ENCODE data around the gene RGS16. TPM values are rescaled to one million over a fixed set of nuclear protein-coding genes. Genes with fewer than 3 reads are reported as not detected.
A peak's percentile ranks its signal among the peaks of the same experiment; 100 is the strongest.

RGS16 gene
- total RNA-seq, 1 donor from 2014 or later, result 2.6 TPM

DNA sequence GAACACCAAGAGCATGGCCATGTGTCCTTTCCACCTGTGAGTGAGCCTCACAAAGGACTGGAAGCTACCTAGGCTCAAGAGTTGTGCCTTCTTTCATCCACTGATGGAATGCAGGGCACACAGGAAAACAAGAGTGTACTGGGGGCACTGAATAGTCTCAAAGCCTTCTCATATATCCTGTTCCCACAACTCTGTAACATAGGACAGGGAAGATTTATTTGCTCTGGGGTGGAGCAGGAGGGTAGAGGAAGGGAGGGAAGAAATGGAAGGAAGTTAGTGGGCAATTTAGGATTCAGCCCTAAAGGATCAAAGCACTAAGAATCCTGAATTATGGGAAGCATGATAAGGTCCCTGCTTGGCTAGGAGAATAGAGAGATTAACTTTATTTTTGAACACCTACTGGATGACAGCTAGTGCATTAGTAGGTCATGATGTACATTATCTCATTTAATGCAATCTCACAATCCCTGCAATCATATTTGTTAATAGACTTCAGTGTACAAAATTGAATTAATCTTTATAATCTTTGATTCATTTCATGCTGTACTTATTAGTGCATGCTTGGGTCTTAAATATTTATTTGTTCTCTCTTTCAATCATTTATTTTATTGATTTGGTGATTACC lies 27.0 kb upstream of the RGS16 start:
- Mint-ChIP-seq H3K9me3 (no peaks in the 10 kb centered on the region), H3K27ac (no peak overlapping the region), H3K4me1 (peaks cover 52% of the 10 kb centered on the region), H3K27me3 (no peaks in the 10 kb centered on the region), H3K36me3 (ENCODE audit: low read depth) (no peaks in the 10 kb centered on the region), H3K4me3 (no peak overlapping the region)
- ChIA-PET POLR2A (interaction anchor here (0.7 kb wide), 1 partner anchor 25 kb away, joined by 3 read pairs; no protein-coding TSS in a partner anchor), CTCF (no interaction called here)
- TF ChIP-seq, protein P1, sequence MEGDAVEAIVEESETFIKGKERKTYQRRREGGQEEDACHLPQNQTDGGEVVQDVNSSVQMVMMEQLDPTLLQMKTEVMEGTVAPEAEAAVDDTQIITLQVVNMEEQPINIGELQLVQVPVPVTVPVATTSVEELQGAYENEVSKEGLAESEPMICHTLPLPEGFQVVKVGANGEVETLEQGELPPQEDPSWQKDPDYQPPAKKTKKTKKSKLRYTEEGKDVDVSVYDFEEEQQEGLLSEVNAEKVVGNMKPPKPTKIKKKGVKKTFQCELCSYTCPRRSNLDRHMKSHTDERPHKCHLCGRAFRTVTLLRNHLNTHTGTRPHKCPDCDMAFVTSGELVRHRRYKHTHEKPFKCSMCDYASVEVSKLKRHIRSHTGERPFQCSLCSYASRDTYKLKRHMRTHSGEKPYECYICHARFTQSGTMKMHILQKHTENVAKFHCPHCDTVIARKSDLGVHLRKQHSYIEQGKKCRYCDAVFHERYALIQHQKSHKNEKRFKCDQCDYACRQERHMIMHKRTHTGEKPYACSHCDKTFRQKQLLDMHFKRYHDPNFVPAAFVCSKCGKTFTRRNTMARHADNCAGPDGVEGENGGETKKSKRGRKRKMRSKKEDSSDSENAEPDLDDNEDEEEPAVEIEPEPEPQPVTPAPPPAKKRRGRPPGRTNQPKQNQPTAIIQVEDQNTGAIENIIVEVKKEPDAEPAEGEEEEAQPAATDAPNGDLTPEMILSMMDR (IDR thresholded peaks at IDR 0.05), result no peak
- DNase-seq (no peak), ATAC-seq (ENCODE audit: low read depth) (no peak)
- intact Hi-C loops (cut with micrococcal nuclease), result no loop called here

DNA sequence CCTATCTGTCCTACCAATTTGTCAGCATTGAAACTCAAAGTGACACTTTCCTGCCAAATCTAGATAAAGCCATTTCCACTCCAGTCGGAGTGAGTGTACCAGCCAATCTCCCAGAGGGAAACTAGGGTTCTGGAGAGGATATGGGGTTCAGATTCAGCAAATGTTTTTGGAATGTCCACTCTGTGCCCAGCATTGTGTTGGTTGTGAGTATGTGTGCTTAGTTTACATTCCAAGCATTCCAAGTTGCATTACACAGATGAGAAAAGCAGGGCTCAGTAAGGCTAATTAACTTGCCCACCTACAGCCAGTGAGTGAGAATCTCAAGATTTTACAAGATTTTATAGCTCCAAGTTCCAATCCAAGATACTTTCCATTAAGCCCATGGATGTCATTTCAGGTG lies 26.4 kb upstream of the RGS16 start:
- Mint-ChIP-seq H3K4me1 (peaks cover 52% of the 10 kb centered on the region), H3K4me3 (no peak overlapping the region), H3K9me3 (no peaks in the 10 kb centered on the region), H3K27me3 (no peaks in the 10 kb centered on the region), H3K27ac (no peak overlapping the region), H3K36me3 (ENCODE audit: low read depth) (no peaks in the 10 kb centered on the region)
- DNase-seq, result no peak
- TF ChIP-seq, protein P1 (IDR thresholded peaks at IDR 0.05), result no peak
- CTCF ChIA-PET, result no interaction called here
- POLR2A ChIA-PET, result interaction anchor here (0.7 kb wide), 1 partner anchor 24 kb away, joined by 3 read pairs; no protein-coding TSS in a partner anchor
- intact Hi-C loops (cut with micrococcal nuclease), result no loop called here
- ATAC-seq (ENCODE audit: low read depth), result no peak

DNA sequence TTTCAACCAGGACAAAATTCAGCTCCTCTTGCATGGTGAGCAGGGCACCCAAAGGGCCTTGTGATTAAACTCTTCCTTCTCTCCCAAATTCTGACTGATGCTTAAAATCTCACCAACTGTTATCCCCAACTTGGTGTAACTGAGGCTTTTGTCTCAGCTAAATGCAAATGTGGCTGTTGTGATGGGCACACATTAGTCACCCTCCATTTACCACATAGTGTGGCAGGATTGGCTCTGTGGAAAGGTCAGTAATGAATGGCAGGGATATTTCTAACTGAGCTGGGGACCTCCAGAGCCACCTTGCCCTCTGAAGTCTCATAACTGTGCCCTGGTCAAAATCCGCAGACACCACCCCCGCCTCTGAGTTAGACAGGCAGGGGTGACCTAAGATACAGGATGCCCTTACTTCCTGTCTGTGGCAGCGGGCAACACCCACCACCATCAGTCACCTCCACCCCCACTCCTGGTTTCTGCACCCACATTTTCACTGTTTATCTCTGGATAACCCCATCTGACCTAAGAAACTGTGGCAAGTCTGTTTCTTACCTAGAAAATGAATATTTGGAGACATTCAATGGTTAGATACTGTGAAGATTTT lies 25.4 kb upstream of the RGS16 start:
- TF ChIP-seq, protein P1 (IDR thresholded peaks at IDR 0.05), result no peak
- ATAC-seq (ENCODE audit: low read depth) (peak; percentile 54), DNase-seq (no peak)
- peaks cover 54% of the 10 kb centered on the region for H3K4me1 Mint-ChIP-seq
- no peaks in the 10 kb centered on the region for H3K9me3 Mint-ChIP-seq
- intact Hi-C loops (cut with micrococcal nuclease), result no loop called here
- peak overlapping the region; percentile 33 for H3K27ac Mint-ChIP-seq
- ChIA-PET CTCF (interaction anchor here (1.0 to 1.8 kb wide), 3 partner anchors 28 to 155 kb away, joined by 3 to 7 read pairs (median 6); no protein-coding TSS in a partner anchor), POLR2A (interaction anchor here (0.5 to 1.0 kb wide), 3 partner anchors 10 to 210 kb away, joined by 3 to 7 read pairs (median 3); partner anchors contain the start of gene DHX9)
- peak overlapping the region; percentile 19 for H3K4me3 Mint-ChIP-seq
- H3K27me3 Mint-ChIP-seq, result no peaks in the 10 kb centered on the region
- no peaks in the 10 kb centered on the region for H3K36me3 Mint-ChIP-seq (ENCODE audit: low read depth)

DNA sequence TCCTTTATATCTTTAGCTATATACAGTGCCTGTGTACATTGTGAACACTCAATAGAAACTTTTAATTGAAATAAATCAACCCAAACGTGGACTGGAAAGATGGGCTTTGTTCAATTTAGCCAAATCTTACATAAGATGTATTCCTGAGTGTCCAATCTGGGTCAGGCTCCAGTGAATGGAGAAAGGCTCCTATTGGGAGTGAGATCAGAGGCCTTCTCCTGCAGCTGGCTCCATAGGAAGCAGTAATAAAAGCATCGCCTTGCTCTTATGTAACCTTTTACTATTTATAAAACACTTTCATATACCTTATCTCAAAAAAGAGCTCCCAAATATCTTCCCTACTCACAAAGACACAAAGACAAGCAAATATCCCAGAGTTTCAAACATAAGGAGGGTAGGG lies 24.9 kb upstream of the RGS16 start:
- Mint-ChIP-seq H3K36me3 (ENCODE audit: low read depth) (no peaks in the 10 kb centered on the region), H3K27me3 (no peaks in the 10 kb centered on the region), H3K27ac (peak overlapping the region; percentile 33), H3K4me3 (no peak overlapping the region), H3K4me1 (peaks cover 55% of the 10 kb centered on the region), H3K9me3 (no peaks in the 10 kb centered on the region)
- intact Hi-C loops (cut with micrococcal nuclease), result no loop called here
- TF ChIP-seq, protein P1 (IDR thresholded peaks at IDR 0.05), result no peak
- ChIA-PET POLR2A (interaction anchor here (0.6 to 1.0 kb wide), 3 partner anchors 14 to 210 kb away, joined by 3 to 4 read pairs (median 3); partner anchors contain the start of gene DHX9), CTCF (interaction anchor here (1.0 to 1.8 kb wide), 3 partner anchors 28 to 155 kb away, joined by 3 to 7 read pairs (median 6); no protein-coding TSS in a partner anchor)
- DNase-seq (no peak), ATAC-seq (ENCODE audit: low read depth) (no peak)

DNA sequence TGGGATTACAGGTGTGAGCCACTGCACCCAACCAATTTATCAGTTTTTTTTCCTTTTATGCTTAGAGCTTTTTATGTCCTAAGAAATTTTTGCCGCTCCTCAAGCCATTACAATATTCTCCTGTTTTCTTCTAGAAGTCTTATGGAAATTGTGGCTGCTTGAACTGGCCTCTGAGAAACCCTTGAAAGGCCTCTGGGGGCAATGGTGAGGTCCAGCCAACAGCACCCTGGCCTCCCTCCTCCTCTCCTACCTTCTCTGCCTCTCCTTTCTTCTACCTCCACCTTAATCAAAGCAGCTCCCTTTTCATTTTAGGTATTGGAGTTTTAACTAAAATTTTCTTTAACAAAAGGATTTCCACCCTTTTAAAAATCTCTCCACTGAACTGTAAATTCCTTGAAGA lies 24.5 kb upstream of the RGS16 start:
- H3K36me3 Mint-ChIP-seq (ENCODE audit: low read depth), result no peaks in the 10 kb centered on the region
- ATAC-seq (ENCODE audit: low read depth), result no peak
- no peak for DNase-seq
- H3K27ac Mint-ChIP-seq, result no peak overlapping the region
- POLR2A ChIA-PET, result interaction anchor here (0.8 kb wide), 1 partner anchor 15 kb away, joined by 4 read pairs; no protein-coding TSS in a partner anchor
- intact Hi-C loops (cut with micrococcal nuclease), result no loop called here
- H3K9me3 Mint-ChIP-seq, result no peaks in the 10 kb centered on the region
- TF ChIP-seq, protein P1 (IDR thresholded peaks at IDR 0.05), result no peak
- H3K4me1 Mint-ChIP-seq, result peaks cover 55% of the 10 kb centered on the region
- CTCF ChIA-PET, result interaction anchor here (1.1 to 1.8 kb wide), 2 partner anchors 27 to 154 kb away, joined by 6 to 7 read pairs; no protein-coding TSS in a partner anchor
- H3K27me3 Mint-ChIP-seq, result no peaks in the 10 kb centered on the region
- H3K4me3 Mint-ChIP-seq, result no peak overlapping the region
